Stomach (tissue), 4 donors: ENCODE results near the gene KRT5.

ENCODE experiments used
- CTCF ChIP-seq, 7 experiments: fragments of 450-650 bp in 4 of 7; fragments of 200-600 bp in 3 of 7; sonication (generic) in 3 of 7; IDR thresholded peaks; one replicate each; pipeline ENCODE4 v1.5.1; 2016 to 2019; ENCODE audit warnings: antibody characterized with exemption in 7 of 7, control low read depth in 2 of 7, mild to moderate bottlenecking in 1 of 7
- EP300 ChIP-seq: sonication (generic); formaldehyde crosslinking; IDR thresholded peaks from one replicate; pipeline ENCODE4 v1.6.1; 2017; ENCODE audit warnings: antibody characterized with exemption
- POLR2A ChIP-seq, 4 donors: fragments of 450-650 bp; IDR thresholded peaks; one replicate each; pipeline ENCODE4 v1.6.1; 2016; ENCODE audit warnings: antibody characterized with exemption in 4 of 4, control low read depth in 2 of 4, mild to moderate bottlenecking in 1 of 4, moderate library complexity in 1 of 4
- POLR2AphosphoS5 ChIP-seq, 3 donors: sonication (generic); formaldehyde crosslinking; IDR thresholded peaks; one replicate each; pipeline ENCODE4 v1.6.1; 2016; ENCODE audit warnings: antibody characterized with exemption in 3 of 3

DNA sequence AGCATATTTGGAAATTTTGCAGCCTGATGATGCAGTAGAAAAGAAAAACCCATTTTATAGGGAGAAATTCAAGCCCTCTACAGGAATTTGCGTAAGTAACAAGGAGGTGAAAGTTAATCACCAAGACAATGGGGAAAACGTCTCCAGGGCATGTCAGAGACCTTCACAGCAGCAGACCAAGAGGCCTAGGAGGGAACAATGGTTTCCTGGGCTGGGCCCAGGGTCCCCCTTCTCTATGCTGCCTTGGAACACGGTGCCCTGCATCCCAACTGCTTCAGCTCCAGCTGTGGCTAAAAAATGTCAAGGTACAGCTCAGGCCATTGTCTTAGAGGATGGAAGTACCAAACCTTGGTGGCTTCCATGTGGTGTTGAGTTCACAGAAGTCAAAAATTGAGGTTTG lies 40.1 kb downstream of the KRT5 start:
- TF ChIP-seq CTCF (IDR thresholded peaks at IDR 0.05) (no peak), POLR2AphosphoS5 (IDR thresholded peaks at IDR 0.05) (no peak), POLR2A (IDR thresholded peaks at IDR 0.05) (no peak), EP300 (no peak)
